Epithelial cell of proximal tubule (primary cell): ENCODE results near the gene MTMR1. TPM values are rescaled to one million over a fixed set of nuclear protein-coding genes. Genes with fewer than 3 reads are reported as not detected.

ENCODE experiments used
- DNase-seq: peaks from one replicate; pipeline ENCODE4 v3.0.0-alpha.2; 2011; ENCODE audit warnings: low read depth
- H3K4me3 ChIP-seq: 2 replicates; pipeline ENCODE4 v1.5.1; 2011; ENCODE audit warnings: low read depth, mild to moderate bottlenecking, low read length
- CTCF ChIP-seq: conservative IDR thresholded peaks from 2 replicates; pipeline ENCODE4 v1.5.1; 2012; ENCODE audit warnings: low read depth, mild to moderate bottlenecking, low read length
- total RNA-seq: library from RNA; depleted of rRNA; stranded (reverse); fragments of >200 nt; gene quantifications from 2 replicates; pipeline ENCODE4 v1.2.3, GENCODE V29; 2015

Gene MTMR1
- total RNA-seq, 1 donor from 2014 or later, result 18.2 TPM

GRCh38 chrX:150649096-150649870 is 43.9 kb upstream of the MTMR1 start:
- H3K4me3 ChIP-seq, result no peak overlapping the region
- DNase-seq, result no peak
- no peak for TF ChIP-seq CTCF

GRCh38 chrX:150651906-150652305 is 41.3 kb upstream of the MTMR1 start:
- no peak for DNase-seq
- no peak overlapping the region for H3K4me3 ChIP-seq
- no peak for TF ChIP-seq CTCF

- H3K4me3 ChIP-seq, result no peak overlapping the region
- DNase-seq, result no peak
- TF ChIP-seq CTCF, result no peak
Measured at GRCh38 chrX:150655788-150656187, 37.4 kb upstream of the MTMR1 start.

- H3K4me3 ChIP-seq, result no peak overlapping the region
- no peak for TF ChIP-seq CTCF
- DNase-seq, result no peak
Measured at GRCh38 chrX:150663073-150663472, 30.1 kb upstream of the MTMR1 start.

GRCh38 chrX:150664290-150664689 is 28.9 kb upstream of the MTMR1 start:
- no peak for TF ChIP-seq CTCF
- no peak overlapping the region for H3K4me3 ChIP-seq
- DNase-seq, result peak; percentile 15

- H3K4me3 ChIP-seq, result no peak overlapping the region
- DNase-seq, result no peak
- TF ChIP-seq CTCF, result no peak
Measured at GRCh38 chrX:150676221-150676620, 17.0 kb upstream of the MTMR1 start.

- no peak overlapping the region for H3K4me3 ChIP-seq
- peak; percentile 61 for TF ChIP-seq CTCF
- no peak for DNase-seq
Measured at GRCh38 chrX:150680974-150681373, 12.2 kb upstream of the MTMR1 start.
